IPS-NIHi11 (cell line): ENCODE results near the gene AKAP13.
"Not testable (repeated sequence)": the region's sequence is repeated elsewhere in the genome, so short reads cannot be mapped to it uniquely, and the experiment has no call there.

Source experiments
- DNase-seq: peaks from one replicate; pipeline ENCODE4 v3.0.0; 2012; ENCODE audit warnings: mixed read lengths, low spot score

The AKAP13 gene

DNA sequence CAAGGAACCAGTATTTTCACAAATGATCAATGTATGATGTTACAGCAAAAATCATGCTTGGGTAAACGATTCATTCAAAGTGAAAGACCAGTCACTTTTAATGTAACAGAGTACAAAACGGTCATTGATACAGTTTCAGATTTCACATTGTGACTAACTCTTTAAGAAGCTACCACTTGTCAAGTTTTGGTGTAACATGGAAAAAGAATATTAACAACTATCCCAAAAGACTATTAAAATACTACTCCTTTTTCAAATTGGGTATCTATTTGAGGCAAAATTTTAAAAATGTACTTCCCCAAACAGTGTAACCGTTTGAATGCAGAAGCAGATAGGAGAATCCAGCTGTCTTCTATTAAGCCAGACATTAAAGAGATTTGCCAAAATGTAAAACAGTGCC is 31.7 kb downstream of the AKAP13 start:
- DNase-seq: no peak

DNA sequence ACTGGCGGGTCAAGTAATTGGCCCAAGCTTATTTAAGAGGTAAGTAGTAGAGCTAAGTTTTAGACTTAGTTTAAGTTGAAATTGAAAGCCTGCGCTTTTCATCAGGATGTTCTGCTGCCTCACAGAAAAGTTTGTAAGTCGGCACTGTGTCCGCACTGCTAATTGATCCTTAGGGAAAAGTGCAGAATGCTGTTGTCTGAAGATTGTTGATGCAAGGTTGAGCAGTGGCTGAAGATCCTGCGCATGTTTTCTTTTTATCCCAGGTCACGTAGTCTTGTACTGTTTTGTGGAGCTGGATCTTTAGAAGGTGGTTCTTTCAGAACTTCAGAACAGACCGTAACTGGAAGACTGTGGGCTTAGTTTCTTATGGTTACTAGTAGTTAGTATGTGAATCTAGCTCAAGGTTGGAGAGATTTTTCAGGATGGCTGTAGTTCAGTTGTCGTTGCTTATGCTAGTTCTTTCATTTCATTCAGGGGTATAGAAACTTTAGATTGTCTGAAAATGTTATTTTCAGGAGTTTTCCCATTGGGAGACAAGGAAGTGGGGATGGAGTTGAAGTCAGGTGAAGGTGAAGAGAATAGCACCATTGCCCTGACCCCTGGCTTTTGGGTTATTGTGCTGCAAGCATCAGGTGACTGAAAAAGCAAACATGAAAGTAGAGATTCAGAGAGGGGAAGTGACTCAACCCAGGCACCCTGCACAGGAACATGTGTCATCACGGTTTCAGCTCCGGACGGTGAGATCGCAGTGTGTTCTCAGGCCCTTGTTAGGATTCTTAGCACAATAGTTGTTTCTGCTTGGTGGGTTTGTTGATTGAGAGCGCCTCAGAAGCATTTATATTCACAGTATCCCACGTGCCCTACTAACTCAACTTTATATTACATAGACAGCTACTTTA is 32.8 kb downstream of the AKAP13 start:
- peak; percentile 43 for DNase-seq

DNA sequence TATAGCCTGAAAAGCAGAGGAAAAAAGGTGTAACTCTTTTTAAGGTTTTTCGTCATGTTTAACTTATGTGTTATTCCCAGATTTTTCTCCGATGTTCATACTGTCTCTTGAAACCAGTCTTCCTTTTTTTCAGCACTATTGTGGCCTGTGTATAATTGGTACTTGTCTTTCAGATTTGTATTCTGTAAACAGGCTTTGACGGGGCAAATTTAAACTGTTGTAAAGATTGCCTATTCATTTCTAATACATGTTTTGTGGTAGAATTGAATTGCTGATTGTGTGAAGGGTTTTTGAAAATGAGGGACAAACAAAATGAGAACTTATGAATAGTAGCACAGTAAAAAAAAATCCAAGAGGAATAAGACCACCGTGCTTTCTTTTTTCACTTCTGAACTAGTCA is 33.6 kb downstream of the AKAP13 start:
- DNase-seq: no peak

DNA sequence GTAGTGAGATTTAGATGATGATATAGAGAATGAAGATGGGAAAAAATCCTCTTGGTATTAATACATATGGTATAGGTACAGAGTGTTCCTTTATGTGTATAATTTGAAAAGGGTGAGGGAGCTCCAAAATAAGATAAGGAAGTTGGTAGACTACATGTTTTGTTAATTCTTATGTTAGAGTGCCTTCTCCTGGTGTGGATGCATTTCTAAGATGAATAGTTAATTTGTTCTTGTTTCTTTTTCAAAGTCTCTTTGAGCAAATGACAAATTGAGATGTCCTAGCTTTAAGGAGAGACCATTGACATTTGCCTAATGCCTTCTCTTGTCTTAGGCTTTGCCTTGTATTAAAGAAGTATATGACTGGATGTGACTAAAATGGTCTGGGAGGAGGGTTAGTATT is 34.1 kb downstream of the AKAP13 start:
- no peak for DNase-seq

DNA sequence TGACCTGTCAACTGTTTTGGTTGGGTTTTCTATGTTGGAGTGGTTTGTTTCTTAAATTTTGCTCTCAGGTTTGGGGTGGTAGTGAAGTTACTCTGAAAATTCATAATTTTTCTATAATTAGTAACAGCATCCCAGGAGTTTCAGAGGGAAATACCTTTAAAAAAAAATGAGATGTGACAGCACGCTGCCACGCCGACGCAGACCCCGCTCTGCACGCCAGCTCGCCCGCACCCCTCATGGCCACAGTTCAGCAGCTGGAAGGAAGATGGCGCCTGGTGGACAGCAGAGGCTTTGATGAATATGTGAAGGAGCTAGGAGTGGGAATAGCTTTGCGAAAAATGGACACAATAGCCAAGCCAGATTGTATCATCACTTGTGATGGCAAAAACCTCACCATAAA is 34.6 kb downstream of the AKAP13 start:
- no peak for DNase-seq

DNA sequence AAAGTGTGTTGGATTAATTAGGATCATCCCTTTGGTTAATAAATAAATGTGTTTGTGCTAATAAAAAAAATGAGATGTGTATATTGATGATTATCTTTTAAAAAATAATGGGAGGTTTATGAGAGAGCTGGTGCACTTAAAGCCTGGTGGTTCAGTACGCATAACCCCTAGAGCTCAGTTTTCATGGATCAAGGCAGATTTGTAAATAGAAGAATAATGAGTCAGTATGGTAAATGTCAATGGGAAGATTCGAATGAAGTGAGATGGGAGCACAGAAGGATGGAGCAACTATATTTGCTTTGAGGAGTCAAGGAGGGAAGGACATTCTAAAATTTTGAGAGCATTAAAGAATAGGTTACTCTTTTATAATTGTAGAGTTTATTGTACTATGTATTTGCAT is 35.4 kb downstream of the AKAP13 start:
- no peak for DNase-seq

DNA sequence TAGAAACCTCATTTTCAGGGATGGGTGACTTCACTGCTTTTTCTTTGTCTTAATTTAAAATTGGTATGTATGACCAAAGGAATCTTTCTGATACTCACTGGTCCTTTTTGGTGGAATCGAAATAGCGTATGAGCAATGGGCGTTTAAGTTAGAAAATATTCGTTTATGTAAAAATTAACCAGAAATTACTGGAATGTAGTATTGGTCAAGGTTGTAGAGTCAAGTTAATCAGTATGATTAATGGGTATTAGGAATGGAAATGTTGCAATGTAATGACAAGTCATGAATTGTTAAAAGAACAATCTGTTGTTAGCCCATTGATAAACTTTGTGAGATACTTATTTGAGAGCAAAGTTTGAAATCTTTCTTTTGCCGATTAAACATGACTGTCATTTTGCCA is 36.9 kb downstream of the AKAP13 start:
- DNase-seq: no peak

DNA sequence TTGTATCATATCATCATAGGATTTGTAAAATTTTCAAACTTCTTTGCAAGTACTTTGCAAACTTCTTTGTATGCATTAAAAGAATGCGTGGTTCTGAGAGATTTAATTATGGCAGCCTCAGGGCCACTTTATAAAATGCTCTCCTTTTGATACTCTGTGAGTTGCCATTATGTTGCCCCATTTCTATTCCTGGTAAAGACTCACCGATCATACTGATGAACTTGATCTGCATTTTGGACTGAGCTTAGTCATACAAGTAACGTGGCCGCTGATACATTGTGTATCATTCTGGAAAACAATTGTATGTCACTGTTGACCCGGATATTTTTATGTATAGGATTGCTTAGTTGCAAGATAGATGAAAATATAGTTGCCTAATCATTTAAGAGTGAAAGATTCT is 38.8 kb downstream of the AKAP13 start:
- DNase-seq: no peak

DNA sequence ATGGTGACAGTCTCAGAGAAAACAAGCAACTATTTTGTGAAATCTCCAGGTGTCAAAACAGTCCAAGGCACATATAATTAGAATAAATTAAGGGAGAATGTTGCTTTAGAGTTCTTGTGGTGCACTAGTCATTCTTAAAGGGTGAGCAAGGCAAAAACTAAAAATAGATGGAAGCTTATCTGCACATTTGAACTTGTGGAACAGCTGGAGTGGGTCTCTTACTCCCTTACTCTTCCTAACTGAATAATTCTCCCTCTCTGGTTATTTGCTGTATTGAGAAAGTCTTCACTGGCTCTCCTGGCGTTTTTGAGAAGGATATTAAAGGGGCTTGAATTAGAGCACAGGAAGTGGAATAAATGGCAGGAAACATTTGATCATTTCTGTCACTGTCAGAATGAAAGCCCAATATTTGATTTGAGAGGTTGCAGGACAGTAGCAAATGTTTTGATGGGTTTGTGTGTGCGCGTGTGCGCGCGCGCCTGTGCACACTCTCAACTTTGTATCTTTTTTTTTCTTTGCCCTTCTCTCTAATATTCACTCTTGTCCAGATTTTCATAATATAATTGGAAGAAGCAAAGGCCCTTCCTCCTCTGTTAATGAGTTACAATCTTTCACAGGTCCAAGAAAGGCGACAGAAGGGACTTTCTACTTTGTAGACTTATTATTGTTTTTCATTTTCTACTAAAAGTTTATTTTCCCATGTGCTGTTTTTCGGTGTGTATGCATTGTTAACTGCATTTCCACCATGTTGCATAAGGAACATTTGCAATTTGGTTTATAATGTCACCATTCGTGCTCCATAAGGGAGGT is 40.9 kb downstream of the AKAP13 start:
- DNase-seq: no peak

DNA sequence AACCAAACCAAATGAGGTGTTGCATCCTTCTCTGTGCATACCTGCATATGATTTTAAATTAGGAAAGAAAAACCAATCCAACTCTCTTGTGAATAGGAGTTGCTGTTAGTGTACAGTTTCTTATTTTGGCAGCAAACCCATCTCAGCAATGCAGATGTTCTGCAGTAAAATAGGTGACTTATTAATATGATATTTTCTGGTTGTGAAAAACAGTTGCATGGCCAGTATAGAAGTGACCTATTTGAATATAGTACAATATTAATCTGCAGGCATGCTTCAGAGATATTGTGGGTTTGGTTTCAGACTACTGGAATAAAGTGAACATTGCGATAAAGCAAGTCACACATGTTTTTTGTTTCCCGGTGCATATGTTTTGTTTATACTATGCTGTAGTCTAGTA is 42.2 kb downstream of the AKAP13 start:
- DNase-seq: no peak

DNA sequence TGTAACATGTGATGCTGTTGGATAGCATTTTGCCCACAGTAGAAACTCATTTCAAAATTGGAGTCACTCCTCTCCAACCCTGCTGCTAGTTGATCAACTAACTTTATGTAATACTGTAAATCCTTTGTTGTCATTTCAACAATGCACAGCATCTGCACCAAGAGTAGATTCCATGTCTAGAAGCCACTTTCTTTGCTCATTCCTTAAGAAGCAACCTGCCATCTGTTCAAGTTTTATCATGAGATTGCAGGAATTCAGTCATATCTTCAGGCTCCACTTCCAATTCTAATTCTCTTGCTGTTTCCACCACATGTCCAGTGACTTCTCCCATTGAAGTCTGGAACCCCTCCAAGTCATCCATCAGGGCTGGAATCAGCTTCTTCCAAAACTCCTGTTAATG is 42.9 kb downstream of the AKAP13 start:
- no peak for DNase-seq

DNA sequence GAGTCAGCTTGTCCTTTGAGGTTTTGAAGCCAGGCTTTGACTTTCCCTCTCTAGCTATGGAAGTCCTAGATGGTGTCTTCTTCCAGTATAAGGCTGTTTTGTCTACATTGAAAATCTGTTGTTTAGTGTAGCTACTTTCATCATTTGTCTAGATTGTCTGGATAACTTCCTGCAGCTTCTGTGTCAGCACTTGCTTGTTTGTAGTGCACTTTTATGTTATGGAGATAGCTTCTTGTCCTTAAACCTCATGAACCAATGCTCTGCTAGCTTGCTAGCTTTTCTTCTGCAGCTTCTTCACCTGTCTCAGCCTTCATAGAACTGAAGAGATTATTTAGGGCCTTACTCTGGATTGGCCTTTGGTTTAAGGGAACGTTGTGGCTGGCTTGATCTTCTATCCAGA is 43.8 kb downstream of the AKAP13 start:
- DNase-seq: no peak

DNA sequence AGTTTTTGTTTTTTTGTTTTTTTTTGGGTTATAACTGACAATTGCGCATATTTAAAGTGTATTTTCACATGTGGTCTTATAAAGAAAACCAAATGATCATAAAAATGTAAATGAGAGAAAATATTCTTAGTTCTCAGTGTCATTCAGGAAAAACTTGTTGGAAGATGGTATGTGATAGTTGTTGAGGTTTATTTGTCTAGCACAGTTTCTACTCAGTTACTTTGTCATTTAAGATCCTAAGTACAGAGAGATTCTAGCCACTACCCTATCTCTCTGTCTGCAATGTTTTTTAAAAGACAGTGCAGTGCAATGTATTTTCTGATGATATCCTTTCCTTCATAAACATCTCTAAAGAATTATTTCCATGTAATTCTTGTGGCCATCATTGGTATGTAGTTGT is 46.1 kb downstream of the AKAP13 start:
- no peak for DNase-seq

DNA sequence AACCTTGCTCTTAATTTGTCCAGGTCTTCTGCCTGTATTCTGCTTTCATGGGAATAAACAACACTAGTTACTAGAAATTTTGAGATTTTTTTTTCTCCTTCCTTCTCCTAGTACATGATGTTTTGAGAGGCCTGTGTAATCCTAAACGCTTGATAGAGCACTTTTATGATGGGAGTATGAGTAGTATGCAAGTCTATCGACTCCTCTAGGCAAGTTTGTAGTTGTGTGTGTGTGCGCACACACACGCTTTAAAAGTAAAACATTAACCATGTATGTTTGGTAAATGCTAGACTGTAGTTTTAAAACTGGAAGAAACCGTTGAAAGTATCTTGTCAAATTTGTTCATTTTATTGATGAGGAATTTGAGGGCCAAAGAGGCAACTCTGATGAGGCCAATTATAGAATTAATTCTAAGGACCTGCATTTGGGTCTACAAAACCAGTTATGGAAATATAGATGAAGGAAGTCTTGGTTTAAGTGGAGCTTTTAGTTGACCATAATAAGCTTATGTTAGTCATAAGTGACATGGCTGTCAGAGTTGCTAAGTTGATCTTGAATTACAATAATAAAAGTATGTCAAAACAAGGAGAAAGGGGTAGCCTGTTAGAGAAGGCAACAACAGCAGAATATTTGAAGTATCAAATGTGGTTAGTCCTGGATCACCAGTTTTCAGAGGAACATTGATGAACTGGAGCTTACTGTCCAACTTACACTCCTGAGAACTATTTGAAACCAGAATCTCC is 47.1 kb downstream of the AKAP13 start:
- DNase-seq: no peak

DNA sequence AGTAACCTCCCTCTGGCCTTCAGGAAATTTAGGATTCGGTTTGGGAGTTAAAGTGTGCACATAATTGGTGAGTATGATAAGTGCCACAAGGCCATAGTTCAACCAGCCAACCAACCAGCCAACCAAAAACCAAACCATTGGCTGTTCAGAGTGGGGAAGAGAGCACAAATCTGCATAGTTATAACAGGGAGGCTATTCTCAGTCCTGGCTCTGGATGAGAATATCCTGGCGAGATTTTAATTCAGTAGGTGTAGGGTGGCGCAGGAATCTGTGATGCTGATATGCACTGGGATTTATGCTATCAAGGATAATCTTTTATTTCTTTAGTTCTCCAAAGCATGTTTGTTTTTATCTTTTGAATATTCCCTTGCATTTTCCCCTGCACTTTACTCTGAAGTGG is 49.1 kb downstream of the AKAP13 start:
- no peak for DNase-seq

DNA sequence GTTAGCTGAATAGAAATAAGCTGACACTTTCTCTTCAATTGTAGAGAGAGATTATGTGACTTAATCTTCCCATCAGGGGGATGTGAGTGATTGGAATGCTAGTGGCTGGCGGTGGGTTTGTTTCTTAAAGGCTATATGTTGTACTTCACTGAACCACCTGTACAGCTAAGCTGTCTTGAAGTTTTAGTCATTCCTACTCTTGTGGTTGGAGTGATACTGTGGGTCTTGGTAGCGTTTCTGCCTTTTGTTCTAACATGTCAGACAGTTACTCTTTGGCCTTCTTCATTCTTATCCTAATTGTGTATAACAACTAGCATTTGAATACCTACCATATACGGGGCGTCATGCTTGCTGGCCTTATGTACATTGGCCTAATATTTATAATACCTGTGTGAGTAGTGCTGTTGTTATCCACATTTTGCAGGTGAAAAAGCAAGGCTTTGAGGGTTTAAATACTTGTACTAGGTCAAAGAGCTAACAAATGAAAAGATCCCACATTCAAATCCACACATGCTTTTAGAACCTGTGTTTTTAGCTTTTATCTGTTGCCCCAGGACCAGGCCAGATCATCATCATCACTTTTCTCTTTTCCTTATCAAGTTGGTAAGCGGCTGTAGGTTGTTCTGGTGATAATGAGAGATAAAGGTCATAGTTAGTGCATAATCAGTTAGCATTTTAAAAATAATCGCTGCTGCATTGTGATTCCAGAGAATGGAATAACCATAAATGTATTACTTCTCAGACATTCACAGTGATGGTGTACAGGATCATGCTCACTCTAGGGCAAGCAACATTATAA is 50.2 kb downstream of the AKAP13 start:
- no peak for DNase-seq

DNA sequence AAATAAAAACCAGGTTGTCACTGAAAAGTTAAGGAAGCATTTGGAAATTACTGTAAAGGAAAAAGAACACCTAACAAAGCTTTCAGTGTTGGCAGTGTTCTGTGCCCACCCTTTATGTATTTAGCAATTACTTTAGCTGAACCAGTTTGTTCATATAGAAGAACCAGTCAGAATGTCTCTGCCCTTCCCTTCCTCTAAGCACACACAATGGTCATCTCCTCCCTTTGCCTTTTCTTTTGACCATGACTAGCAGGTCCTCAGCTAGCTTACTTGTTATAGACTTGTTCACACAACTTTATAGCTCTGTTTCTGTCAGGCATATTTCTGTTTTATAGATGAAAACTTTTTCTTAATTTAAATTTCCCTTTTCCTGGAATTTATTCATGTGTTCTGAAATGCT is 59.6 kb downstream of the AKAP13 start:
- no peak for DNase-seq

DNA sequence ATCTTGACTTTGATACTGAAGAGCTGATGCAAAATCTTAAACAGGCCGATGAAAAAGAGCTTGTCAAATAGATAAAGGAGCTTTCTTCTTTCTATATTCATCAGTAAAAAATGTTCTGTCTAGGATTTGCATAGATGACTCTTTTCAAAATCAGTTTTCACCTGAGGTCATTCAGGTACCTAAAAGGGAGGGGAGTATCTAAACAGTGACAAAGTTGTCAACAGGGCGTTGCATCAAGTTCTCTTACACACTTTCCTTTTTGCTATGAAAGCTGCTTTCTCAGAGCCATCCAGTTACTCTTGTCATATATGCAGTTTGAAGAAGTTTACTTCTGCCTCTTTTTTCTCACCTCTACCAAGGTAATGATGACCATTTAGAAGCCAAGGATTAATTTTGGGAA is 60.0 kb downstream of the AKAP13 start:
- no peak for DNase-seq

DNA sequence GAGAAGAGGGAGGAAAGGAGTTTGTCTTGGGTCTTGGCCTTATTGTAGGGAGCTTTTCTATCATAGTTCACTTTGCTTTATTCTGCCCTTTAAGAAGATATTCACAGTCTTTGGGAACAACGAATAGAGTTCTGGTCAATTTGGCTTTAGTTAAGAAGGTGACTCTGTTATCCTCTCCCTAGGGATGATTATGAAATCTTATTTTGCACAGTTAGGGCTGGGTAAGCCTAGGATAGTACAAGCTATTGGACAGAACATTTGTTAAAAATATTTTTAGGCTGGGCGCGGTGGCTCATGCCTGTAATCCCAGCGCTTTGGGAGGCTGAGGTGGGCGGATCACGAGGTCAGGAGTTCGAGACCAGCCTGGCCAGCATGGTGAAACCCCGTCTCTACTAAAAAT is 61.5 kb downstream of the AKAP13 start:
- not testable (repeated sequence) for DNase-seq

DNA sequence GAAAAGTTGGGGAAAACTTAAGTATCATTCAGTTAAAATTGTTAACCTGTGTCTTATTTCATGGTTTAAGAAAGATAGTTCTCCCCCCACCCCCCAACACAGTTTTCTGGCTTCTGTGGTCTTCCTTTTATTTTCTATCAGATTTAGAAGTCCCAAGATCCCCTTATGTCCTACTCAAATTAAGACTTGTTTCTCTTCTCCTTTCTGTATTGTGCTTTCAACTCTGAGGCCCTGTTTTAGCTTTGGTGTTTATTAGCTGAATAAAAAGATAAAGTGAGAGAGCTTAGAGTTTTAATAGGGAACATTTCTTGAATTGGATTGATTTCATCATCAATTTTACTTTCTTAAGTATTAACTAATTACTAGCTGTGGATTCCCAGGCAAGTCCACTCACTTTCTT is 62.6 kb downstream of the AKAP13 start:
- no peak for DNase-seq

DNA sequence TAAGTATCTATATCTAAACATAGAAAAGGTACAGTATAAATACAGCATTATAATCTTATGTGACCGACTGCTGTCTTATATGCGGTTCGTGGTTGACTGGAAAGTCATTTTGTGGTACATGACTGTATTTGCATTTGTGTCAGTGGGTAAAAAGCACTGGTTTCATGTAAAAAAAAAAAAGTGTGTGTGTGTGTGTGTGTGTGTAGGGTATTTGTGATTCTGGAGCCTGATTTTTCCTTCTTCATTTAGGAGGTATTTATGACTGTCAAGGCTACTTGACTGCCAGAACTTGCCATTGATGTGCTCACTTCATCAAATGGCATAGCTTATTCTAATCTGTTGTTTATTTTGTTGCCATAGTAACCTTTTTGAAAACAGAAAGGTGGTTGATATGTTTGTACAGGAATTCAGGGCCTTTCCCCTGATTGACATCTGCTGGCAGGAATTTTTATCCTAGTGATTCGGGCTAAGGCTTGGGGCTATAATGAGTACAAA is 63.2 kb downstream of the AKAP13 start:
- peak; percentile 17 for DNase-seq
